Sigmoid colon (tissue), 7 donors: ENCODE results near the gene ADCY4. TPM values are rescaled to one million over a fixed set of nuclear protein-coding genes. Genes with fewer than 3 reads are reported as not detected.

Experiments
- DNase-seq: peaks from one replicate; pipeline ENCODE4 v3.0.0-alpha.2; 2019
- H3K27ac ChIP-seq, 4 donors: fragments of 200-600 bp; sonication (generic); one replicate each; pipeline ENCODE4 v1.5.1; 2016 to 2019; ENCODE audit warnings: mild to moderate bottlenecking in 1 of 4
- H3K27me3 ChIP-seq, 3 donors: fragments of 200-600 bp; sonication (generic); one replicate each; pipeline ENCODE4 v1.5.1; 2019; ENCODE audit warnings: mild to moderate bottlenecking in 1 of 3
- H3K36me3 ChIP-seq, 4 donors: fragments of 200-600 bp; sonication (generic); one replicate each; pipeline ENCODE4 v1.5.1; 2016 to 2019
- H3K4me1 ChIP-seq, 4 donors: fragments of 200-600 bp; sonication (generic); one replicate each; pipeline ENCODE4 v1.5.1; 2017 to 2019
- H3K4me3 ChIP-seq, 4 donors: fragments of 200-600 bp; sonication (generic); one replicate each; pipeline ENCODE4 v1.5.1; 2017 to 2019; ENCODE audit warnings: mild to moderate bottlenecking in 2 of 4, moderate library complexity in 1 of 4
- H3K9me3 ChIP-seq, 4 donors: fragments of 200-600 bp in 3 of 4; sonication (generic) in 3 of 4; one replicate each; pipeline versions ENCODE4 v1.5.1 to v1.6.1; 2013 to 2019
- EP300 ChIP-seq, 4 donors: sonication (generic); formaldehyde crosslinking; IDR thresholded peaks; one replicate each; pipeline ENCODE4 v1.6.1; 2017; ENCODE audit warnings: antibody characterized with exemption in 4 of 4
- POLR2A ChIP-seq, 2 donors: fragments of 450-650 bp; IDR thresholded peaks; one replicate each; pipeline ENCODE4 v1.6.1; 2016; ENCODE audit warnings: antibody characterized with exemption in 2 of 2, mild to moderate bottlenecking in 2 of 2, moderate library complexity in 2 of 2
- POLR2AphosphoS5 ChIP-seq, 4 donors: sonication (generic); formaldehyde crosslinking; IDR thresholded peaks; one replicate each; pipeline ENCODE4 v1.6.1; 2017; ENCODE audit warnings: antibody characterized with exemption in 4 of 4
- WGBS, 2 donors: extraction: QIAGEN DNeasy Blood & Tissue Kit; methylation state at CpG; one replicate each; pipeline ENCODE4 v1.1.7; 2013; 5-methylcytosine and 5-hydroxymethylcytosine counted together
- intact Hi-C: fragments of 100-400 bp; cut with DNase I; formaldehyde crosslinking; loops from one replicate; pipeline ENCODE4 v1.15.1; 2023
- polyA plus RNA-seq, 3 donors: library from polyadenylated mRNA; stranded (reverse); fragments of 200-250 nt; gene quantifications; one replicate each; pipeline ENCODE4 v1.2.3, GENCODE V29; 2013
- total RNA-seq, 4 donors: library from RNA; depleted of rRNA; stranded (reverse); fragments of >200 nt; gene quantifications; one replicate each; pipeline ENCODE4 v1.1.0, GENCODE V29; 2016
- TF ChIP-seq, protein P1 (sequence below), 4 experiments: fragments of 450-650 bp in 3 of 4; fragments of 200-600 bp in 1 of 4; IDR thresholded peaks; one replicate each; pipeline ENCODE4 v1.5.1; 2016 to 2019; ENCODE audit warnings: antibody characterized with exemption in 4 of 4, mild to moderate bottlenecking in 3 of 4, moderate library complexity in 2 of 4
- donor health status: healthy with polysubstance abuse.
- donor health status: Bipolar disorder and iron deficiency.
- donor health status: healthy.

ADCY4 gene
- total and polyA plus RNA-seq, 7 donors = 1.4 to 36.0 (median 12.1) TPM

DNA sequence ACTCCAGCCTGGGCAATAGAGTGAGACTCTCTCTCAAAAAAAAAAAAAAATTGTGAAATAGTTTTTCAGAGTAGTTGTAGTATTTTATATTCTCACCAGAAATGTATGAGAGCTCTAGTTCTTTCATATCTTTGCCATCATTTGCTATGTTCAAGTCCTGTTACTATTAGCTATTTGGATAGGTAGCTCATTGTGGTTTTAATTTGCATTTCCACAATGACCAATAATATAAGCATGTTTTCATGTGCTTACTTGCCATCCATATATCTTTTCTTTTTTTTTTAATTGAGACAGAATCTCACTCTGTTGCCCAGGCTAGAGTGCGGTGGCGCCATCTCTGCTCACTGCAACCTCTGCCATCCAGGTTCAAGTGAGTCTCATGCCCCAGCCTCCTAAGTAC, 13.3 kb upstream of the ADCY4 start:
- 93 to 94% methylated on average over 2 of the region's 2 CpGs for WGBS, 2 donors

DNA sequence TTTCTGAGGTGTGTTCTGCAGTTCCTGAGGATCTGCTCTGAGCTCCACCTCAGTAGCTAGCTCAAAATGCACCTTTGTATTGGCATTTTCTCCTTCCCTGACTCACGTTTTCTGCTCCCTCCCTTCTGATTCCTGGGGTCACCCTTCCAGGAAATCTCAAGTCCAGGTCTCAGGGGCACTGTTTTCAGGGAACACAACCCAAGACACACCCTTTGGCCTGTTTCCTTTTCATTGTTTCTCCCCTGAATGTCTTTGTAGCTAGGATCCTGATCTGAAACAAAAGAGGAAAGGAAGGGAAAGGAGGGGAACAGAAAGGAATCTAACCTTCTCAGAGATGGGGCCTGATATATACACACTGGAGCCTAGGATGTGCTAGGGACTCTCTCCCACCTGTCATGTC, 12.3 kb upstream of the ADCY4 start:
- Histone ChIP-seq H3K27ac (no peak overlapping the region), H3K27me3 (peaks cover 0 to 4% (median 0%) of the 10 kb centered on the region in 3 donors), H3K4me3 (no peak overlapping the region), H3K4me1 (peaks cover 0 to 5% (median 2%) of the 10 kb centered on the region in 4 donors), H3K9me3 (no peaks in the 10 kb centered on the region), H3K36me3 (no peaks in the 10 kb centered on the region)
- intact Hi-C loops = no loop called here
- 13 to 53% methylated on average over 1 of the region's 1 CpG for WGBS, 2 donors
- TF ChIP-seq, protein P1, sequence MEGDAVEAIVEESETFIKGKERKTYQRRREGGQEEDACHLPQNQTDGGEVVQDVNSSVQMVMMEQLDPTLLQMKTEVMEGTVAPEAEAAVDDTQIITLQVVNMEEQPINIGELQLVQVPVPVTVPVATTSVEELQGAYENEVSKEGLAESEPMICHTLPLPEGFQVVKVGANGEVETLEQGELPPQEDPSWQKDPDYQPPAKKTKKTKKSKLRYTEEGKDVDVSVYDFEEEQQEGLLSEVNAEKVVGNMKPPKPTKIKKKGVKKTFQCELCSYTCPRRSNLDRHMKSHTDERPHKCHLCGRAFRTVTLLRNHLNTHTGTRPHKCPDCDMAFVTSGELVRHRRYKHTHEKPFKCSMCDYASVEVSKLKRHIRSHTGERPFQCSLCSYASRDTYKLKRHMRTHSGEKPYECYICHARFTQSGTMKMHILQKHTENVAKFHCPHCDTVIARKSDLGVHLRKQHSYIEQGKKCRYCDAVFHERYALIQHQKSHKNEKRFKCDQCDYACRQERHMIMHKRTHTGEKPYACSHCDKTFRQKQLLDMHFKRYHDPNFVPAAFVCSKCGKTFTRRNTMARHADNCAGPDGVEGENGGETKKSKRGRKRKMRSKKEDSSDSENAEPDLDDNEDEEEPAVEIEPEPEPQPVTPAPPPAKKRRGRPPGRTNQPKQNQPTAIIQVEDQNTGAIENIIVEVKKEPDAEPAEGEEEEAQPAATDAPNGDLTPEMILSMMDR (IDR thresholded peaks at IDR 0.05) = no peak
- TF ChIP-seq EP300 (IDR thresholded peaks at IDR 0.05) = no peak
- TF ChIP-seq POLR2AphosphoS5 (IDR thresholded peaks at IDR 0.05) = no peak
- TF ChIP-seq POLR2A (IDR thresholded peaks at IDR 0.05) = no peak
- DNase-seq = no peak

More for the DNA sequence above, 13.3 kb upstream of the ADCY4 start:
- Histone ChIP-seq H3K4me1 (peaks cover 0 to 7% (median 3%) of the 10 kb centered on the region in 4 donors), H3K27ac (no peak overlapping the region), H3K27me3 (peaks cover 0 to 4% (median 0%) of the 10 kb centered on the region in 3 donors), H3K9me3 (no peaks in the 10 kb centered on the region), H3K36me3 (no peaks in the 10 kb centered on the region), H3K4me3 (no peak overlapping the region)
- no peak for DNase-seq
- TF ChIP-seq, protein P1 (IDR thresholded peaks at IDR 0.05) = no peak
- TF ChIP-seq POLR2AphosphoS5 (IDR thresholded peaks at IDR 0.05) (no peak), EP300 (IDR thresholded peaks at IDR 0.05) (no peak), POLR2A (IDR thresholded peaks at IDR 0.05) (no peak)
- intact Hi-C loops = no loop called here

DNA sequence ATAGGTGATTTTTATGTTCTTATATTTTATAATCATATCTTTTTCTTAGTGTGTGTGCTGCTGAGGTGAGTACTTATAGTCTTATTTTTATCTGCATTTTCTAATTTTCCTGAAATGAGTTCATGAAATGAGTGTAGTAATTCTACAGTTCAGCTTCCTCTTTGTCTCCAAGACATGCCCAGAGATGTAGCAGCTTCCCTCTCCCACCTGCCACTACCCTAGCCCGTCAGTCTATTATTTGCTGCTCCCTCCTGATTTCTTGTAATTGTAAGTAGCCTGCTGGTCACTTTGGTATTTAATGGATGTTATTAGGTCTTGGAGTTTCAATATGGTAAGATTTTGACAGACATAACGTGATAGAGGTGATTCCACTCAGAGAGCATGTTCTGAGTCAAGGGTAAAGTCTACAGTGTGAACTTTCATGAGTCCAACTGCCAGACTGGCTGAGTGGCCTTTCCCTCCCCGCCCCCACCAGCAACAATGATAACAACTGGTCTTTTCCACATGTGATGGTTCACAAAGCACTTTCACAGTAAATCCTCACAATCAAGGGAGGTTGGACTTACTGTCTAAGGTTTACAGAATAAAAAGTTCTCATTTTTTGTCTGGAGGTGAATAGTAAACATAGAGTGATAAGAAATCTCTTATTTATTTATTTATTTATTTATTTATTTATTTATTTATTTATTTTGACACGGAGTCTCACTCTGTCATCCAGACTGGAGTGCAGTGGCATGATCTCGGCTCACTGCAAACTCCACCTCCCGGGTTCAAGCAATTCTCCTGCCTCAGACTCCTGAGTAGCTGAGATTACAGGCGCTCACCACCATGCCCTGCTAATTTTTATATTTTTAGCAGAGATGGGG, 9.2 kb upstream of the ADCY4 start:
- Histone ChIP-seq H3K4me3 (no peak overlapping the region), H3K27me3 (peaks cover 0 to 14% (median 0%) of the 10 kb centered on the region in 3 donors), H3K9me3 (no peaks in the 10 kb centered on the region), H3K27ac (no peak overlapping the region), H3K4me1 (peaks cover 0 to under 1% (median 0%) of the 10 kb centered on the region in 4 donors), H3K36me3 (no peaks in the 10 kb centered on the region)
- TF ChIP-seq, protein P1 (IDR thresholded peaks at IDR 0.05) = no peak
- TF ChIP-seq POLR2A (IDR thresholded peaks at IDR 0.05) = no peak
- no peak for TF ChIP-seq POLR2AphosphoS5 (IDR thresholded peaks at IDR 0.05)
- no peak for TF ChIP-seq EP300 (IDR thresholded peaks at IDR 0.05)
- no peak for DNase-seq
- 59 to 75% methylated on average over 7 of the region's 7 CpGs for WGBS, 2 donors
- intact Hi-C loops = no loop called here

DNA sequence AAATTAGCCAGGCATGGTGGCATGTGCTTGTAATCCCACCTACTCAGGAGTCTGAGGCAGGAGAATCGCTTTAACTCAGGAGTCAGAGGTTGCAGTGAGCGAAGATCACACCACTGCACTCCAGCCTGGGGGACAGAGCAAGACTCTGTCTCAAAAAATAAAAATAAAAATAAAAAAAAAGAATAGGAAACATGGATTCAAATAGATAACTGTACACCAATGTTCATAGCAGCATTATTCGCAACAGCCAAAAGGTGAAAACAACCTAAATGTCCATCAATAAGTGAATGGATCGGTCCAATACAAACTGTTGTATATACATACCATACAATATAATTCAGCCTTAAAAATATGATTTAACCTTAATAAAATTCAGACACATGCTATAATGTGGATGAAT, 8.0 kb upstream of the ADCY4 start:
- TF ChIP-seq, protein P1 (IDR thresholded peaks at IDR 0.05) = no peak
- TF ChIP-seq POLR2AphosphoS5 (IDR thresholded peaks at IDR 0.05) = no peak
- Histone ChIP-seq H3K4me3 (no peak overlapping the region), H3K36me3 (no peaks in the 10 kb centered on the region), H3K9me3 (no peaks in the 10 kb centered on the region), H3K27ac (no peak overlapping the region), H3K27me3 (peaks cover 0 to 21% (median 6%) of the 10 kb centered on the region in 3 donors), H3K4me1 (peaks cover 0 to 4% (median 0%) of the 10 kb centered on the region in 4 donors)
- WGBS, 2 donors = 97% methylated on average over 4 of the region's 4 CpGs
- no peak for DNase-seq
- intact Hi-C loops = no loop called here
